Liver (tissue), 3 donors: Measurements from ENCODE around the gene IL25.

ENCODE experiments used
- FOXA1 ChIP-seq: IDR thresholded peaks from 2 replicates; pipeline ENCODE4 v1.6.1; 2016; ENCODE audit warnings: antibody characterized with exemption
- JUND ChIP-seq, 2 donors: IDR thresholded peaks; 2 replicates each; pipeline ENCODE4 v1.6.1; 2016; ENCODE audit warnings: antibody characterized with exemption in 2 of 2
- RXRA ChIP-seq, 2 donors: IDR thresholded peaks; 2 replicates each; pipeline ENCODE4 v1.6.1; 2017 to 2018; ENCODE audit warnings: antibody characterized with exemption in 2 of 2, mild to moderate bottlenecking in 1 of 2
- YY1 ChIP-seq: IDR thresholded peaks from 2 replicates; pipeline ENCODE4 v1.6.1; 2016; ENCODE audit warnings: antibody characterized with exemption, mild to moderate bottlenecking
- TF ChIP-seq, protein P1 (sequence below): fragments of 150-350 bp; IDR thresholded peaks from 2 replicates; pipeline ENCODE4 v1.5.1; 2017; ENCODE audit warnings: improper control_type of control experiment, low read depth, low read length; ENCODE audit not compliant: missing input control
- TF ChIP-seq, protein P2 (sequence below): IDR thresholded peaks from 2 replicates; pipeline ENCODE4 v1.6.1; 2016; ENCODE audit warnings: antibody characterized with exemption
- TF ChIP-seq, protein P3 (sequence below): IDR thresholded peaks from 2 replicates; pipeline ENCODE4 v1.6.1; 2016; ENCODE audit warnings: antibody characterized with exemption, mild to moderate bottlenecking
- TF ChIP-seq, protein P4 (sequence below): IDR thresholded peaks from 2 replicates; pipeline ENCODE4 v1.6.1; 2016; ENCODE audit warnings: antibody characterized with exemption
- donor health status: healthy.
- donor health status: healthy.

DNA sequence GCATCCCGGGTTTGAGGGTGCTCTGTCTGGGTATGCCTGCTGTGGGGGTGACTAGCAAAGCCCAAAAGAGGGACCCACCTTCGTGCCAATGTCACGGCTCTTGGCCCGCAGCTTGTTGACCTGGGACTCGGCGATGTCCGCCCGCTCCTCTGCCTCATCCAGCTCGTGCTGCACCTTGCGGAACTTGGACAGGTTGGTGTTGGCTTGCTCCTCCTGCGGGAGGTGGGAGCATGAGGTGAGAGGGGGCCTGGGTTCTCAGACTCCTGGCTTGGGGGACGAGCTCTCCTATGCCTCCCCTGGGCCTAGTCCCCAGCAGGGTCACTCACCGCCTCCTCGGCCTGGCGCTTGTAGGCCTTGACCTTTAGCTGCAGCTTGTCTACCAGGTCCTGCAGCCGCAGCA is 41.1 kb downstream of the IL25 start:
- TF ChIP-seq, protein P1, sequence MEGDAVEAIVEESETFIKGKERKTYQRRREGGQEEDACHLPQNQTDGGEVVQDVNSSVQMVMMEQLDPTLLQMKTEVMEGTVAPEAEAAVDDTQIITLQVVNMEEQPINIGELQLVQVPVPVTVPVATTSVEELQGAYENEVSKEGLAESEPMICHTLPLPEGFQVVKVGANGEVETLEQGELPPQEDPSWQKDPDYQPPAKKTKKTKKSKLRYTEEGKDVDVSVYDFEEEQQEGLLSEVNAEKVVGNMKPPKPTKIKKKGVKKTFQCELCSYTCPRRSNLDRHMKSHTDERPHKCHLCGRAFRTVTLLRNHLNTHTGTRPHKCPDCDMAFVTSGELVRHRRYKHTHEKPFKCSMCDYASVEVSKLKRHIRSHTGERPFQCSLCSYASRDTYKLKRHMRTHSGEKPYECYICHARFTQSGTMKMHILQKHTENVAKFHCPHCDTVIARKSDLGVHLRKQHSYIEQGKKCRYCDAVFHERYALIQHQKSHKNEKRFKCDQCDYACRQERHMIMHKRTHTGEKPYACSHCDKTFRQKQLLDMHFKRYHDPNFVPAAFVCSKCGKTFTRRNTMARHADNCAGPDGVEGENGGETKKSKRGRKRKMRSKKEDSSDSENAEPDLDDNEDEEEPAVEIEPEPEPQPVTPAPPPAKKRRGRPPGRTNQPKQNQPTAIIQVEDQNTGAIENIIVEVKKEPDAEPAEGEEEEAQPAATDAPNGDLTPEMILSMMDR: no peak
- no peak for TF ChIP-seq YY1
- TF ChIP-seq, protein P2, sequence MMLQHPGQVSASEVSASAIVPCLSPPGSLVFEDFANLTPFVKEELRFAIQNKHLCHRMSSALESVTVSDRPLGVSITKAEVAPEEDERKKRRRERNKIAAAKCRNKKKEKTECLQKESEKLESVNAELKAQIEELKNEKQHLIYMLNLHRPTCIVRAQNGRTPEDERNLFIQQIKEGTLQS: no peak
- TF ChIP-seq RXRA (IDR thresholded peaks at IDR 0.05): no peak
- TF ChIP-seq, protein P3, sequence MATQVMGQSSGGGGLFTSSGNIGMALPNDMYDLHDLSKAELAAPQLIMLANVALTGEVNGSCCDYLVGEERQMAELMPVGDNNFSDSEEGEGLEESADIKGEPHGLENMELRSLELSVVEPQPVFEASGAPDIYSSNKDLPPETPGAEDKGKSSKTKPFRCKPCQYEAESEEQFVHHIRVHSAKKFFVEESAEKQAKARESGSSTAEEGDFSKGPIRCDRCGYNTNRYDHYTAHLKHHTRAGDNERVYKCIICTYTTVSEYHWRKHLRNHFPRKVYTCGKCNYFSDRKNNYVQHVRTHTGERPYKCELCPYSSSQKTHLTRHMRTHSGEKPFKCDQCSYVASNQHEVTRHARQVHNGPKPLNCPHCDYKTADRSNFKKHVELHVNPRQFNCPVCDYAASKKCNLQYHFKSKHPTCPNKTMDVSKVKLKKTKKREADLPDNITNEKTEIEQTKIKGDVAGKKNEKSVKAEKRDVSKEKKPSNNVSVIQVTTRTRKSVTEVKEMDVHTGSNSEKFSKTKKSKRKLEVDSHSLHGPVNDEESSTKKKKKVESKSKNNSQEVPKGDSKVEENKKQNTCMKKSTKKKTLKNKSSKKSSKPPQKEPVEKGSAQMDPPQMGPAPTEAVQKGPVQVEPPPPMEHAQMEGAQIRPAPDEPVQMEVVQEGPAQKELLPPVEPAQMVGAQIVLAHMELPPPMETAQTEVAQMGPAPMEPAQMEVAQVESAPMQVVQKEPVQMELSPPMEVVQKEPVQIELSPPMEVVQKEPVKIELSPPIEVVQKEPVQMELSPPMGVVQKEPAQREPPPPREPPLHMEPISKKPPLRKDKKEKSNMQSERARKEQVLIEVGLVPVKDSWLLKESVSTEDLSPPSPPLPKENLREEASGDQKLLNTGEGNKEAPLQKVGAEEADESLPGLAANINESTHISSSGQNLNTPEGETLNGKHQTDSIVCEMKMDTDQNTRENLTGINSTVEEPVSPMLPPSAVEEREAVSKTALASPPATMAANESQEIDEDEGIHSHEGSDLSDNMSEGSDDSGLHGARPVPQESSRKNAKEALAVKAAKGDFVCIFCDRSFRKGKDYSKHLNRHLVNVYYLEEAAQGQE: no peak
- no peak for TF ChIP-seq FOXA1
- TF ChIP-seq, protein P4, sequence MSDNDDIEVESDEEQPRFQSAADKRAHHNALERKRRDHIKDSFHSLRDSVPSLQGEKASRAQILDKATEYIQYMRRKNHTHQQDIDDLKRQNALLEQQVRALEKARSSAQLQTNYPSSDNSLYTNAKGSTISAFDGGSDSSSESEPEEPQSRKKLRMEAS: no peak
- TF ChIP-seq JUND (IDR thresholded peaks at IDR 0.05): no peak
